CD4-positive, alpha-beta T cell treated with Interleukin-4 for 4 hours (primary cell): ENCODE results near the gene TRAM2.
A peak's percentile ranks its signal among the peaks of the same experiment; 100 is the strongest.

Experiments
- DNase-seq: peaks from one replicate; pipeline ENCODE4 v3.0.0-alpha.2; 2020

Gene TRAM2

DNA sequence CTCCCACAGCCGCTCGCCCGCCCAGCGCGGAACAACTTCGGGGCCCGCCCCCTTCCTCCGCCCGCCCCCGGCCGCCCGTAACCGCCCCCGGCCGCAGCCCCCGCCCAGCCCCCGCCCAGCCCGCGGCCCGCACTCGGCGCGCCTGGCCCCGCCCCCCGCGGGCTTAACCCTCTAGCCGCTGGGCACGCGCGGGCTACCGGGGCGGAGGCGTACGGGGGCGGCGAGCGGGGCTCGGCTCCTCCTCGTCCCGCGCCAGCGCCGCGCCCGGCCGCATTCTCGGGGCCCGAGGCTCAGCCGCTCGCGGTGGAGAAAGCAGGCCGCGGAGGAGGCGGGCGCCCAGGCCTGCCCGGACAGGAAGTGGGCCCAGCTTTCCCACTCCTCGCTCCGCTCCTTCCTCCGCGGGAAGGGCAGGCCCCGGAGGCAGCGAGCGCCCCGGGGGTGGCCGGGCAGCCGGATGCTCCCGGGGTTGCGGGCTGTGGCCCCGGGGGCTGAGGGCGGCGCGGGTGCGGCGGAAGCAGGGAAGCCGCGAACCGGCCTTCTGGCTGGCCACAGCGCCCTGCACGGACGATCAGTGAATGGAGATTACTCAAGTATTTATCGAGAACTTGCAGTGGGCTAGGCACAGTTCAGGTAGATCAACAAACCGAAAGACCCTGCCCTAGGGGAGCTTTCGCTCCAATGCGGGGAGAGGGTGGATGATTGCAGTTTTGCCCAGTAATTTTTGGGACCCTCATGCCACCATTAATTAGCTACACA is at the start of gene TRAM2:
TRAM2 (minus strand) TSS at position 39 of the 756 bp plus-strand sequence. CDS start 145 bp downstream, outside the sequence.
- DNase-seq: peak; percentile 68

DNA sequence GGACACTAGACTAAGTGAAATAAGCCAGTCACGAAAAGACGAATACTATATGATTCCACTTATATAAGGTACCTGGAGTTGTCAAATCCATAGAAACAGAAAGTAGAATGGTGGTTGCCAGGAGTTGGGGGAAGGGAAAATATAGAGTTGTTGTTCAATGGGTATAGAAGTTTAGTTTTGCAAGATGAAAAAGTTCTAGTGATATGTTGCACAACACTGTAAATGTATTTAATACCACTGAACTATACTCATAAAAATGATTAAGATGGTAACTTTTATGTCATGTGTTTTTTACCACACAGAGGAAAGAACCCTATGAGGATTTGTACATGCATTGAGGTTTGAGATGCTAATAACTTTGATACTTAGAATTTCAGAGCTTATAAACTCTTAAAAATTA is 46.0 kb upstream of the TRAM2 start:
- DNase-seq: no peak

DNA sequence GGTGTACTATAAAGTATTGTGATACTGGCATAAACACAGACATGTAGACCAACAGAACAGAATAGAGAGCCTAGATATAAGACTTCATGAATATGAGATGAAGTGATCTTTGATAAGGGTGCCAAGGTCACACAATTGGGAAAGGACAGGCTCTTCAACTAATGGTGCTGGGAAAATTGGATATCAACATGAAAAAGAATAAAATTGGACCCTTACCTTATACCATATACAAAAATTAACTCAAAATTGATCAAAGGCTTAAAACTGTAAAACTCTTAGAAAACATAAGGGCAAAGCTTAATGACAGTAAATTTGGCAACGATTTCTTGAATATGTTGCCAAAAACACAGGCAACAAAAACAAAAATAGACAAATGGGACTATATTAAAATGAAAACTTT is 44.8 kb upstream of the TRAM2 start:
- no peak for DNase-seq

DNA sequence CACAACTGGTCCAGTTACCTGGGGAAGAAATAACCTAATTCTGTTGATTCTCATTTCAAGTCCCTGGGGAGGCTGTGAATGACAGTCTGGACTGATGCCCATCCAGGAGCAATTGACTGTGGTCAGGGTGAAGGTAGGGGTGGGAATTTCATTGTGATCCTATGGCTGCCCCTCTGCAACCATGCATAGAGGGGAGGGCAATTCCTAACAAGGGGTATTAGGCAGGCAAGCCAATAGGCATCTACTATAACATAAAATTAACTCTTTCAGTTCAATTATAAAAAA is 44.0 kb upstream of the TRAM2 start:
- DNase-seq: no peak

GRCh38 chr6:52620055-52620905 is 43.4 kb upstream of the TRAM2 start:
- DNase-seq: no peak

- DNase-seq: no peak
Observed at GRCh38 chr6:52617087-52617486, 40.2 kb upstream of the TRAM2 start.

DNA sequence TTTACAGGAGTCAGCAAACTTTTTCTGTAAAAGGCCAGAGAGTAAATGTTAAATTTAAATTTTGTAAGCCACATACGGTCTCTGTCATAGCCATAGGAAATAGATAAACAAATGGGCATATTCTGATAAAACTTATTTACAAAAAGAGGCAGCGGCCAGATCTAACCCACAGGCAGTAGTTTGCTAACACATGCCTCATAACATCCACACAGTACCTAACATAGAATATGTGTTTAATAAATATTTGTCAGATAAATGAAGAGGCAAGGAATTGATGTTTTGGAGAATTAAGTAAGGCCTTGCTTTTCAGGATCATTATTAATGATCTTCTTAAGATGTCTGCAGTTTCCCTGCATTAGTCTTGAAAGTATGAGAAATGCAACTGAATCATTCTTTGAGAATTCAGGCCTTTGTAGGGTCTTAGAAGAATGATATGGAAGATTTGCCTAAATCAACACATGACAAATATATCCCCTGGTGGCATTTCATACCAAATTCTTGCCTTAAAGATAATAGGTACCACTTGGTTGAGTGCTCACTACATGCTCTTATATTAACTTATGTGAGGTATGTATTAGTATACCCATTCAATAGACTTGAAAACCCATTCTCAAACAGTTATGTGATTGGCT is 39.3 kb upstream of the TRAM2 start:
- no peak for DNase-seq

- DNase-seq: no peak
Observed at GRCh38 chr6:52612336-52613054, 35.6 kb upstream of the TRAM2 start.

DNA sequence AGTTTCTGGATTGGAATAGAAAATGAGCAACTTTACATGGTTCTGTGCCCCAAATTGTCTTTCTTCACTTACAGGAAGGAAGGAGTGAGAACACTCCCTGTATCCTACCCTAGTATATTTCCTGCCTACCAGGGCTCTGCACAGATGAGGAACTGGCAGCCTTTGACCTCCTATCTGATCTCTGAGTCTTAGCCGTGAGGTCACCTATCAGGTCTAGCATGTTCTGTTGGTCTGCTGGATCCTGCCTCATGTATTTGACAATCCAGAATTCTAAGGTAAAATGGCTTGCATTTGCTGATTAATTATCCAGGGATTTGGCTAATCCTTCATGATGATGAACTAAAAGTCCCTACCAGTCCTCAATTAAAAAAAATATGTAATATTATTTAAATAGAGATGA is 35.0 kb upstream of the TRAM2 start:
- DNase-seq: no peak

GRCh38 chr6:52610745-52611355 is 34.0 kb upstream of the TRAM2 start:
- no peak for DNase-seq

- DNase-seq: no peak
Observed at GRCh38 chr6:52610011-52610410, 33.2 kb upstream of the TRAM2 start.

DNA sequence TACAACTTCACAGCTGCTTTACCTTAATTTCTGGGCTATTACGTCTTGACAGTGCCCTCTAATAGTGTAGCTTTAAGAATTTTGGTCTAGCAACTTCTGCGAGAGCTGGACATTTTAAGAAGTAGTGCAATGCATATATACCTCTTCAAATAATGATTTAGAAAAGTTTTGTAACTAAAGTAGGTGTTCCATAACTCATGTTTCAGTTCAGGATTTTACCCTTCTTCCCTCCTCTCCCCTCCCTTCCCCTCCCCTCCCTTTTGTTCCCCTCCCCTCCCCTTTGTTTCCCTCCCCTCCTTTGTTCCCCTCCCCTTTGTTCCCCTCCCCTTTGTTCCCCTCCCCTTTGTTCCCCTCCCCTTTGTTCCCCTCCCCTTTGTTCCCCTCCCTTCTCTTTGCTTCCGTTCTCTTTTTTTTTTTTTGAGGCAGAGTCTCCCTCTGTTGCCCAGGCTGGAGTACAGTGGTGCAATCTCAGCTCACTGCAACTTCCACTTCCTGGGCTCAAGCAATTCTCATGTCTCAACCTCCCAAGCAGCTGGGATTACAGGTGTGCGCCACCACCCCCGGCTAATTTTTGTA is 28.8 kb upstream of the TRAM2 start:
- no peak for DNase-seq

GRCh38 chr6:52603000-52603795 is 26.3 kb upstream of the TRAM2 start:
- DNase-seq: no peak

GRCh38 chr6:52598824-52599190 is 21.9 kb upstream of the TRAM2 start:
- DNase-seq: no peak

GRCh38 chr6:52598123-52598823 is 21.4 kb upstream of the TRAM2 start:
- no peak for DNase-seq

- no peak for DNase-seq
Observed at GRCh38 chr6:52597738-52598122, 20.9 kb upstream of the TRAM2 start.

GRCh38 chr6:52596371-52597028 is 19.6 kb upstream of the TRAM2 start:
- DNase-seq: no peak

GRCh38 chr6:52595796-52596130 is 18.9 kb upstream of the TRAM2 start:
- no peak for DNase-seq

DNA sequence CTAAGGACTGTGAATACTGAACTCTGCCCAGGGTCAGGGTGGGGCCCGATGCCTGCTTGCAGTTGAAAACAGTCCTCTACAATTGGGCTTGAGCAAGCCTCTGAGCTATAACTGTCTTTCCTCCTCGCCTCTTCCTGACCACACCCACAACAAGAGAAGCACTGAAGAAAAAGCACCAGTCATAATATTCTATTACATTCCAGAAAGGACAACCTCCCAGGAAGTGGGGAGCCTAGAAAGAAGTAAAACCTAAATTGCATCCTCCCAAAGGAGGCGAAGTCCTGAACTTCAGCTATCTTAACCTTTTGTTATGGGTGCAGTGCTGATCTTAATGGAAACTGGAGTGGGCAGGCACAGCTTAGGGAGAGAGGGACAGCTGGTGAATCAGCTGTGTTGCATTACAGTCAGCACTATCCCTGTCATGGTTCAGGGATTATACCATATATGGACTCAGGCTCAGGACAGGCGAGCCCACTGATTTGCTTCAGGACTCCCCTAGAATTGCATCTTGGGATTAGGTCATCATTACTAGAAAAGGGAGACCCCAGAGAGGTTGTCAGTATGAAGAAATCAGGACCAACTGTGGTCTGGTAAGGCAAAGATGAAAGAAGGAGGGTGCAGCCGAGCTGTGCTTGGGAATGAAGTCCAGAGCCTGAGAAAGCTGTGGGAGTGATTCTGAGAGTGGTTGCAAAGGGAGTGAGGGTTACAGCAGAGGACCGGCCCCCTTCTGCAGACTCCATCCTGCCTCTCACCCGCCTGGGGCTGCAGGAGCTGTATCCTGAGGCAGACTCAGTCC is 18.3 kb upstream of the TRAM2 start:
- no peak for DNase-seq

DNA sequence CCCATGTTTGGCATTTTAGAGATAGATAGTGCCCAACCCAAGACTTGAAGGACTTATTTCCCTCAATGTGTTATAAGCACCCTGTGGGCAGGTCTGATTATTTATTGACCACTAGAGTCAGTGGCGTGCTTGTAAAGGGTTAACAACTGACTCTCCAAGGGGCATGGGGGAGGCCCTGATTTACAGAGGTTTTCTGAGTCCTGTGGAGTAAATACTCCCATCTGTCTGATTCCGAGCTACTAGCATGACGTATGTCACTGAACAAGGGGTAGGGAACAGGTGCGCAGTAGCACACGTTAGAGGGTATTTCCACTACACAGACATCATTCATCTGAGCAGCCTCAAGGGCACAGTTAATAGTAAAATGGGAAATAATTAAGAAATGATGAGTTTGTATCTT is 17.4 kb upstream of the TRAM2 start:
- no peak for DNase-seq
